Uterus (tissue), 2 donors: ENCODE data around the gene TMEM140.

ENCODE experiments used
- POLR2A ChIP-seq, 2 donors: fragments of 450-650 bp; IDR thresholded peaks; one replicate each; pipeline ENCODE4 v1.6.1; 2016; ENCODE audit warnings: antibody characterized with exemption in 2 of 2, mild to moderate bottlenecking in 1 of 2, moderate library complexity in 1 of 2
- TF ChIP-seq, protein P1 (sequence below), 4 experiments: fragments of 200-600 bp in 2 of 4; fragments of 450-650 bp in 2 of 4; sonication (generic) in 2 of 4; IDR thresholded peaks; one replicate each; pipeline ENCODE4 v1.5.1; 2016 to 2019; ENCODE audit warnings: antibody characterized with exemption in 4 of 4, mild to moderate bottlenecking in 2 of 4, moderate library complexity in 1 of 4

DNA sequence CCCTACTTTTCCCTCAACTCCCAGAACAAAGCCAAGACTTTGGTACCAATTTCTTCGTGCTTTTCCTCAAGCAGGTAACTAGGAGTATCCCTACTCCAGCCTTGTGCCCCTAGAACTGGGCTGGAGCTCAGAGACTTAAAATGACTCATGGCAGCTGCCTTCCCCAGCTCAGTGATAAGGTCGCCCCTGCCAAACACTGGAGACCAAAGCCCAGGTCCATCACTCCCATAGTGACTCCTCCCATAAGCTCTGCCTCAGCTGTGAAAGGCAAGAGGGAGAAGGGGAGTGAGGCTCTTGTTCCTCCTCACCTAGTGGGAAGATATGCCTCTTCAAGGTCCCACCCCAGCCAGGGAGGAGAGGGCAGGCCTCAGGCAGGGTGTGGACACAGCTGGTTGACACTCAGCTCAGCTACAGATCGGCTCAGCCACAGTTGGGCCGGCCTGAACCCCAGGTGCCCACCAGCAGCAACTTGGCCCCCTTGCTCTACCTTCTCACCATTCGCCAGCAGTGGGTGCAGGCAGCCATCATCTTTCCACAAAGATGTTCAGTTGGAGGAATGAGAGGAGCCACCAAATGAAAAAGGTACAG, 36.5 kb downstream of the TMEM140 start:
- TF ChIP-seq, protein P1, sequence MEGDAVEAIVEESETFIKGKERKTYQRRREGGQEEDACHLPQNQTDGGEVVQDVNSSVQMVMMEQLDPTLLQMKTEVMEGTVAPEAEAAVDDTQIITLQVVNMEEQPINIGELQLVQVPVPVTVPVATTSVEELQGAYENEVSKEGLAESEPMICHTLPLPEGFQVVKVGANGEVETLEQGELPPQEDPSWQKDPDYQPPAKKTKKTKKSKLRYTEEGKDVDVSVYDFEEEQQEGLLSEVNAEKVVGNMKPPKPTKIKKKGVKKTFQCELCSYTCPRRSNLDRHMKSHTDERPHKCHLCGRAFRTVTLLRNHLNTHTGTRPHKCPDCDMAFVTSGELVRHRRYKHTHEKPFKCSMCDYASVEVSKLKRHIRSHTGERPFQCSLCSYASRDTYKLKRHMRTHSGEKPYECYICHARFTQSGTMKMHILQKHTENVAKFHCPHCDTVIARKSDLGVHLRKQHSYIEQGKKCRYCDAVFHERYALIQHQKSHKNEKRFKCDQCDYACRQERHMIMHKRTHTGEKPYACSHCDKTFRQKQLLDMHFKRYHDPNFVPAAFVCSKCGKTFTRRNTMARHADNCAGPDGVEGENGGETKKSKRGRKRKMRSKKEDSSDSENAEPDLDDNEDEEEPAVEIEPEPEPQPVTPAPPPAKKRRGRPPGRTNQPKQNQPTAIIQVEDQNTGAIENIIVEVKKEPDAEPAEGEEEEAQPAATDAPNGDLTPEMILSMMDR (IDR thresholded peaks at IDR 0.05): no peak
- no peak for TF ChIP-seq POLR2A (IDR thresholded peaks at IDR 0.05)
